Gastroesophageal sphincter (tissue), 4 donors: ENCODE results near the gene ADD1. TPM values are rescaled to one million over a fixed set of nuclear protein-coding genes. Genes with fewer than 3 reads are reported as not detected.

ENCODE experiments used
- ATAC-seq: fragments of 150-250 bp; one replicate; pipeline ENCODE4 v1.9.1; 2016; ENCODE audit warnings: mild to moderate bottlenecking, moderate library complexity
- H3K27ac ChIP-seq, 4 donors: fragments of 200-600 bp; sonication (generic) in 3 of 4; 1 replicate in 3 of 4; 2 replicates in 1 of 4; pipeline ENCODE4 v1.5.1; 2016 to 2019
- H3K27me3 ChIP-seq: fragments of 200-600 bp; sonication (generic); one replicate; pipeline ENCODE4 v1.5.1; 2019
- H3K36me3 ChIP-seq, 2 donors: fragments of 200-600 bp; sonication (generic); one replicate each; pipeline ENCODE4 v1.5.1; 2019; ENCODE audit warnings: control low read depth in 1 of 2
- H3K4me1 ChIP-seq, 3 donors: fragments of 200-600 bp; sonication (generic); 1 replicate in 2 of 3; 2 replicates in 1 of 3; pipeline ENCODE4 v1.5.1; 2016 to 2019; ENCODE audit warnings: control low read depth in 2 of 3
- H3K4me3 ChIP-seq, 2 donors: fragments of 200-600 bp; sonication (generic); one replicate each; pipeline ENCODE4 v1.5.1; 2019; ENCODE audit warnings: mild to moderate bottlenecking in 1 of 2, moderate library complexity in 1 of 2
- H3K9me3 ChIP-seq, 3 donors: fragments of 200-600 bp; sonication (generic); one replicate each; pipeline ENCODE4 v1.5.1; 2017 to 2019; ENCODE audit warnings: control low read depth in 2 of 3
- CTCF ChIP-seq, 4 experiments: fragments of 200-600 bp in 2 of 4; fragments of 450-650 bp in 2 of 4; sonication (generic) in 1 of 4; IDR thresholded peaks; one replicate each; pipeline ENCODE4 v1.5.1; 2017 to 2019; ENCODE audit warnings: antibody characterized with exemption in 4 of 4, mild to moderate bottlenecking in 2 of 4, moderate library complexity in 2 of 4
- EP300 ChIP-seq: sonication (generic); formaldehyde crosslinking; IDR thresholded peaks from one replicate; pipeline ENCODE4 v1.6.1; 2017; ENCODE audit warnings: antibody characterized with exemption, mild to moderate bottlenecking
- POLR2A ChIP-seq, 2 donors: fragments of 450-650 bp; IDR thresholded peaks; one replicate each; pipeline ENCODE4 v1.6.1; 2017; ENCODE audit warnings: antibody characterized with exemption in 2 of 2, mild to moderate bottlenecking in 2 of 2, moderate library complexity in 1 of 2
- POLR2AphosphoS5 ChIP-seq: sonication (generic); formaldehyde crosslinking; IDR thresholded peaks from one replicate; pipeline ENCODE4 v1.6.1; 2017; ENCODE audit warnings: antibody characterized with exemption
- WGBS, 2 donors: methylation state at CpG; one replicate each; pipeline ENCODE4 v1.1.5; 2018; ENCODE audit warnings: low coverage in 1 of 2; 5-methylcytosine and 5-hydroxymethylcytosine counted together
- total RNA-seq, 4 donors: library from RNA; depleted of rRNA; stranded (reverse); fragments of >200 nt; gene quantifications; one replicate each; pipeline ENCODE4 v1.1.0, GENCODE V29; 2016

ADD1 gene
- total RNA-seq, 4 donors from 2014 or later, result 230 to 384 (median 297) TPM

GRCh38 chr4:2908686-2909085 is 65.0 kb downstream of the ADD1 start:
- Histone ChIP-seq H3K4me1 (no peaks in the 10 kb centered on the region), H3K36me3 (peaks cover 0 to 100% of the 10 kb centered on the region in 2 donors), H3K27me3 (no peaks in the 10 kb centered on the region), H3K4me3 (no peak overlapping the region), H3K9me3 (no peaks in the 10 kb centered on the region), H3K27ac (no peak overlapping the region)
- WGBS, 2 donors, result 85 to 93% methylated on average over 6 to 7 of the region's 7 CpGs
- TF ChIP-seq POLR2AphosphoS5 (no peak), POLR2A (IDR thresholded peaks at IDR 0.05) (no peak), CTCF (IDR thresholded peaks at IDR 0.05) (no peak), EP300 (no peak)
- no peak for ATAC-seq

GRCh38 chr4:2909583-2909982 is 65.9 kb downstream of the ADD1 start:
- no peak for TF ChIP-seq CTCF (IDR thresholded peaks at IDR 0.05)
- no peak for TF ChIP-seq POLR2A (IDR thresholded peaks at IDR 0.05)
- TF ChIP-seq POLR2AphosphoS5, result no peak
- no peak for TF ChIP-seq EP300
- H3K27ac ChIP-seq, result no peak overlapping the region
- H3K36me3 ChIP-seq, result peaks cover 0 to 100% of the 10 kb centered on the region in 2 donors
- no peaks in the 10 kb centered on the region for H3K27me3 ChIP-seq
- H3K4me3 ChIP-seq, result no peak overlapping the region
- no peaks in the 10 kb centered on the region for H3K9me3 ChIP-seq
- ATAC-seq, result no peak
- 75 to 88% methylated on average over 7 to 8 of the region's 8 CpGs for WGBS, 2 donors
- no peaks in the 10 kb centered on the region for H3K4me1 ChIP-seq

GRCh38 chr4:2910409-2910808 is 66.8 kb downstream of the ADD1 start:
- WGBS, 2 donors, result 77 to 100% methylated on average over 1 to 7 of the region's 7 CpGs
- no peak for ATAC-seq
- Histone ChIP-seq H3K36me3 (peaks cover 0 to 100% of the 10 kb centered on the region in 2 donors), H3K27ac (no peak overlapping the region), H3K4me1 (no peaks in the 10 kb centered on the region), H3K9me3 (no peaks in the 10 kb centered on the region), H3K27me3 (no peaks in the 10 kb centered on the region), H3K4me3 (no peak overlapping the region)
- no peak for TF ChIP-seq CTCF (IDR thresholded peaks at IDR 0.05)
- no peak for TF ChIP-seq EP300
- no peak for TF ChIP-seq POLR2AphosphoS5

GRCh38 chr4:2911868-2912267 is 68.2 kb downstream of the ADD1 start:
- Histone ChIP-seq H3K9me3 (no peaks in the 10 kb centered on the region), H3K4me1 (no peaks in the 10 kb centered on the region), H3K36me3 (peaks cover 0 to 100% of the 10 kb centered on the region in 2 donors), H3K4me3 (no peak overlapping the region), H3K27me3 (no peaks in the 10 kb centered on the region), H3K27ac (no peak overlapping the region)
- ATAC-seq, result peak; percentile 14
- 67% methylated on average over 1 of the region's 3 CpGs; no CpG with 5 or more reads in 1 of the 2 donors for WGBS, 2 donors
- TF ChIP-seq EP300, result no peak
- no peak for TF ChIP-seq POLR2AphosphoS5
- no peak for TF ChIP-seq CTCF (IDR thresholded peaks at IDR 0.05)
- TF ChIP-seq POLR2A (IDR thresholded peaks at IDR 0.05), result no peak

GRCh38 chr4:2913168-2913567 is 69.5 kb downstream of the ADD1 start:
- no peaks in the 10 kb centered on the region for H3K9me3 ChIP-seq
- H3K27ac ChIP-seq, result no peak overlapping the region
- TF ChIP-seq POLR2A (IDR thresholded peaks at IDR 0.05), result no peak
- TF ChIP-seq EP300, result no peak
- no peak for TF ChIP-seq POLR2AphosphoS5
- no peak for TF ChIP-seq CTCF (IDR thresholded peaks at IDR 0.05)
- peaks cover 0 to 100% of the 10 kb centered on the region in 2 donors for H3K36me3 ChIP-seq
- WGBS, 2 donors, result 100% methylated on average over 3 of the region's 6 CpGs; no CpG with 5 or more reads in 1 of the 2 donors
- H3K27me3 ChIP-seq, result no peaks in the 10 kb centered on the region
- H3K4me3 ChIP-seq, result no peak overlapping the region
- ATAC-seq, result no peak
- H3K4me1 ChIP-seq, result no peaks in the 10 kb centered on the region
